ENCODE results near the gene KCNK16.

Gene KCNK16

GRCh38 chr6:39341937-39342336, 19.4 kb upstream of the KCNK16 start:
- no peak for DNase-seq (ENCODE audit: low spot score)

DNA sequence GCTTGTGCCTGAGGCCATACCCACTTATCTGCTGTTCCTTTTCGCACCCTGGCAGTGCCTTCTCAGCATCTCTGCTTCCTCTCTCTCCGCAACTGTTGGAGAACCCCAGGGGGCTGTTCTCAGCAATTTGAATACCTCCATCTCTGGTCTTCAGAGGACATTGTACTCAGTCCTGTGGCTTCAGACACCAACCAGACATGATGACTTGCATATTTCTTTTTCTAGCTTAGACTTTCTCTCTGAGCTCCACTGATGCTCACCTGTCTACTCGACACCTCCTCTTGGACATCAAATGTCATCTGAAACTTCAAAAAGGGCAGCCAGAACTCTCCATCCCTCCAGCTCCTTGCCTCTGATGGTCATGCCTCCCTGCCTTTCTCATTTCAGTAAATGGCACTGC, 18.9 kb upstream of the KCNK16 start:
- DNase-seq (ENCODE audit: low spot score) = no peak

DNA sequence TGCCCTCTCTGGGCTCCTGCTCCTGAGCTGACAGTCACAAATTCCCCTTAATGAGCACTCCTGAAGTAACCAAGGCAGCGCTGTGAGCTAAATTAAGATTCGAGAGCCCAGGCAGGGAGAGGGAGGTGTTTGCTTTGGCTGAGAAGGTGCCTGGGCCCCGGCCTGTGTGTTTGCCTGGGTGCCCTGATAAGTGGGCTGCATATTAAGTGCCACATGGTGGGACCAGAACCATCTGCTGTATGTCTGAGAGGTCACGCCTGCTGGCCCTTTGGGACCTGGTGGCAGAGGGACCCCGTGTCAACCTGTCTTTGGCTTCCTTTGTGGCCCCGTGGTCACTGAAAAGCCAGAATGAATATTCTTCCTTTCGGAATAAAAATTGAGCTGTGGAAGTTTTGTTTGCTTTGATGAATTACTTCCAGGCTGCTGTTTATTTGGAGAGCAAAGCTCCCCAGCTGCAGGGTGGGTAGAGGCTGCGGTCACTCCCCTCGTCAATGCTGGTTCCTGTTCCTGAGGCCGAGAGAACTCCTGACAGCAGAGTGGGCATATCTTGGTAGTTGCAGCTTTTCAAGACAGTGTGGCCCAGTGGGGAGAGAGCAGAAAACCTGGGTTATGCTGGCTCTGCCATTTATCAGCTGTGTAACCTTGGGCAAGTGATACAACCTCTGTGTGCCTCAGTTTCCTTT, 17.5 kb upstream of the KCNK16 start:
- no peak for DNase-seq (ENCODE audit: low spot score)

- no peak for DNase-seq (ENCODE audit: low spot score)
Observed at GRCh38 chr6:39339096-39339867, 16.8 kb upstream of the KCNK16 start.

GRCh38 chr6:39338397-39338796, 15.9 kb upstream of the KCNK16 start:
- no peak for DNase-seq (ENCODE audit: low spot score)

- DNase-seq (ENCODE audit: low spot score) = no peak
Observed at GRCh38 chr6:39335780-39336545, 13.5 kb upstream of the KCNK16 start.

- no peak for DNase-seq (ENCODE audit: low spot score)
Observed at GRCh38 chr6:39333644-39334438, 11.3 kb upstream of the KCNK16 start.

DNA sequence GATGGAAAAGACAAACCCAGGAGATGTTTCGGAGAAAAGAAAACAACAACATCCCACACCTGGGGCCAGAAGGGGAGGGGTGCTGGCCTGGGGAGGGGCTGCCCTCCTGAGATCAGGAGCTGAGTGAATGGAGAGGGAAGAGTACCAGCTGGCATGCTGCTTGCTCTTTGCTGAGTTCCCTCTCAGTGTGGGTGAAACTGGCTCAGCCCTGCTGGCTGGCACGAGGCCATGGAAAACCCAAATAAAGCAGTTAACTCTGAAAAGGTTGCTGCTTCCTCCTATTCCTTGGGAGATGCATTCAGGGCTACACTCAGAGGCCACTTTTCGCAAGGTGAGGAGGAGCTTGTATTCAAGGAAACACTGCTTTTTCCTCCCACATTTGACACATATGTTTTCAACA, 8.0 kb upstream of the KCNK16 start:
- no peak for DNase-seq (ENCODE audit: low spot score)

DNA sequence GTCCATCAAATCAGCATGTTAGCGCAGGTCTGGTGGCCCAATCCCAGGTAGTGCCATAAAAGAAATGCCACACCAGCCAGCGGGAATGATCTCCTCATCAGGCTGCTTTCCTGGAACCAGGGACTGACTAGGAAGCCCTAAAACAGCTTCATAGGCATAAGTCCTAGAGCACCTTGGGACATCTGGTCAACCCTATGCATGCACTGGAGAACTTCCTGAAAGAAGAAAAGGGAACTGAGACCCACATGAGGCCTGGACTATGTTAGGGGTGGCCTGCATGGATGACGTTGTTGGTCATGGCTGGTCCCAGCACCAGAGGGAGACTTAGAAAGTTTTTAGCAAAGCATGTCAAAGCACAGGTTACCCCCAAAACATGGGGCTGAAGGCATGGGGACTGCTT, 7.6 kb upstream of the KCNK16 start:
- DNase-seq (ENCODE audit: low spot score) = peak; percentile 28

DNA sequence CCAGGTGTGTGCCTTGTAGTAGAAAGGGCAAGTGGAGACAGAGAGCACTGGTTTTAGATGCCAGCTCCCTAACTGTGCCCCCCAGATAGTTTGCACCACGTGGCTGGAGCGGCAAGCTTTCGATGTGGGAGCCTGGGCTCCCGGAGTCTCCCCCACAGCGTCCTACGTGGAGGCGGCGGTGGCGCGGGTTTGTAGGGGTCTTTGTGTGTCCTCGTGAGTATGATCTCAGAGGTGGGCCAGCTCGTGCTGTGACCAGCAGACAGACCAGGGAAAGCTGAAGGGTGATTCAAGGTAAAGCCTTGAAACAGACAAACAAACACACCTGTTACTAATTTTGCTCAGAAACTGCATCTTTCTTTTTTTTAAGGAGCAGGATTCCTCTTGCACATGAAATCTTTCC, 5.6 kb upstream of the KCNK16 start:
- DNase-seq (ENCODE audit: low spot score) = no peak

- DNase-seq (ENCODE audit: low spot score) = no peak
Observed at GRCh38 chr6:39327507-39327906, 5.0 kb upstream of the KCNK16 start.

DNA sequence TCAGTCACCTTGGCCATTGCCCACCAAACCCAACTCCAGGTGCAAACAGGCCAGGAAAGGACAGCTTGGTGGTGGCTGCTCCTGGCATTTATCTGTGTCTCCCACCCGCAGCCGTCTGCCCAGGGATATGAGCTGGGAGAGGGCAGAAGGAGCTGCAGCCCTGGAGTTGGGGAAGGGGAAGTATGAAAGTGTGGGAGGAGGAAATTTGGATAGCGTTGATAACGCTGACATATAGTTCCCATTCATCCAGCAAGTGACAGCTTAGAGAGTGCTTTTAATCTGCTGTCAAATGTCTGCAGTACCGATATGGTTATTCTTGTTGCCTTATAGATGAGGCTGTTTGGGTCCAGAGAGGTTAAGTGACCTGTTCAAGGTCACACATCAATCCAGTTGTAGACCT, 741 bp downstream of the KCNK16 start:
- DNase-seq (ENCODE audit: low spot score) = no peak

DNA sequence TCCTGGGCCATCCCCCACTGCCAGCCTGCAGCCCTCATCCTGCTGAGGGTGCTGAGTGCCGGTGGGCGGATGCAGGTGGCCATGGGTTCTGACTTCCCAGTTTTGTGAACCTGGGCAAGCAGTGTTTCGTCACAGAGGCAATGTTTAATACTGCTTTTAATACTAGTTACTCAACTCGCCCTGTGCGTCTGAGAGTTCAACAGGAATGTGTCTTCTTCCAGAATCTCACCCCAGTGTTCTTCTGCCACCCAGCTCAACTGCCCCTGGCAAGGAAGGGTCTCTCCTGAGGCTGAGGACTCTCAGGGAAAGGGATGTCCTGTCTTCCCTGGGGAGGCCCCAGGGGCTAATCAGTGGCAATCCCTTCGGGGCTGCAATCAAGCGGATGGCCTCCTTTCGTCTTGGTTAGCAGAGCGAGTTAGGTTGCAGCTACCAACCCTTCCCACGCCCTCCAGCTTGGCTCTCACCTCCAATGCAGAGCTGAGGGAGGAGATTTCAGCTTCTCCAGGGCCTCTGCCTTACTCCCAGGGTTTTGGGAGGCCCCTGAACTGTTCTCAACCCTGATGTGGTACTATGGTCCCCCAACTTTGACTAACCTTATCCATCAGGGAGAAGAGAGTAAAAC, 2.0 kb downstream of the KCNK16 start:
- DNase-seq (ENCODE audit: low spot score) = no peak

DNA sequence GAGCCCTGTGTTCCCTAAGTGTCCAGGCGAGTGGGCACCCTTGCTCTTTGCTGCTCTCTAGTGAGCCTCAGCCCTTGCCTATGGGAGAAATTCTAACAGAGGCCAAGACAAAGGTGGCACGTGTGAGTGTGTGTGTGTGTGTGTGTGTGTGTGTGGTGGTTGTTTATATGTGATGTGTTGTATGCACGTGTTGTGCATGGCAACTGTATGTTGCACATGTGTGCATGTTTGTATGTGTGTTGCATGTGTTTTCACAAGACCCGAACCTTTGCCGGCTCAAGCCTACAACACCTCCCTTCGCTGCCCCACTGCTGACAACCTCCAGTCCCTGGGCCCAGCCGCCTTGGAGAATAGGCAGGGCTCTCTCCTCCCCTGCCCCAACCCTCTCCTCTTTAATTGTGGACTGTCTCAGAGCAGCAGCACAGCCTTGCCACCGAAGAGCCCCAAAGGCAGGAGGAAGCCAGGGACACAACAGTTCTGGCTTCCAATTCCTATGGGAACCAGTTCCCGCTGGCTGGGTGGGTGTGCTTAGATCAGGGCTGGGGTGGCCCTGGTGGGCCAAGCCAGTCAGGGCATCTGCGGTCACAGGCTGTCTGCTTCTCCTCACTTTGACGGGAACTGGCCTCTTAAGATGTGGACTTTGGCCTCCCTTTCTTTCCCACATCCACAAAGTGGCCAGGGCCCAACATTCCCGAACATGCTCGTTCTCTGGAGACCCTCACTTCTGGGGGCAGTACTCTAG, 2.7 kb downstream of the KCNK16 start:
- DNase-seq (ENCODE audit: low spot score) = no peak

DNA sequence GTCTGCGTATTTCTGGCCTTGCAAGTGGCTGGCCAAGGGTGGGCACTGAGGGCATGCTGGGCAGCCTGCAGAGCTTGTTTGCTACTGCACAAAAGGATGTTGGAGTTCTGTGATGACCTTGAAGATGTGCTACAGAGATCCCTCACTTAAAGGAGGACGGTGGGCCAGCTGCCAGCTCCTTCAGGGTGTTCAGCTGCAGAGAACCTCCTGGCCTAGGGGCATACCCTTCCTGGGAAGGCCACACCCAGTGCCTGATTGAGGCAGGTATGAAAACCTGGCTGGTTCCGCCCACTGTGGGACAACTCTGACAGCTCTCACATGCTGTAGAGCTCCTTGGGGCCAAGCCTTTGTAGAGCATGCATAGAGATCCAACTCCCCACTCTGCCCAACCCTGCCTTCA, 5.2 kb downstream of the KCNK16 start:
- no peak for DNase-seq (ENCODE audit: low spot score)

- no peak for DNase-seq (ENCODE audit: low spot score)
Observed at GRCh38 chr6:39314273-39314795, 8.2 kb downstream of the KCNK16 start, which contains the start of gene KCNK17. Gene KCNK17, minus strand, starts transcription at chr6:39314419. Its CDS starts 99 bp downstream, at chr6:39314320.

DNA sequence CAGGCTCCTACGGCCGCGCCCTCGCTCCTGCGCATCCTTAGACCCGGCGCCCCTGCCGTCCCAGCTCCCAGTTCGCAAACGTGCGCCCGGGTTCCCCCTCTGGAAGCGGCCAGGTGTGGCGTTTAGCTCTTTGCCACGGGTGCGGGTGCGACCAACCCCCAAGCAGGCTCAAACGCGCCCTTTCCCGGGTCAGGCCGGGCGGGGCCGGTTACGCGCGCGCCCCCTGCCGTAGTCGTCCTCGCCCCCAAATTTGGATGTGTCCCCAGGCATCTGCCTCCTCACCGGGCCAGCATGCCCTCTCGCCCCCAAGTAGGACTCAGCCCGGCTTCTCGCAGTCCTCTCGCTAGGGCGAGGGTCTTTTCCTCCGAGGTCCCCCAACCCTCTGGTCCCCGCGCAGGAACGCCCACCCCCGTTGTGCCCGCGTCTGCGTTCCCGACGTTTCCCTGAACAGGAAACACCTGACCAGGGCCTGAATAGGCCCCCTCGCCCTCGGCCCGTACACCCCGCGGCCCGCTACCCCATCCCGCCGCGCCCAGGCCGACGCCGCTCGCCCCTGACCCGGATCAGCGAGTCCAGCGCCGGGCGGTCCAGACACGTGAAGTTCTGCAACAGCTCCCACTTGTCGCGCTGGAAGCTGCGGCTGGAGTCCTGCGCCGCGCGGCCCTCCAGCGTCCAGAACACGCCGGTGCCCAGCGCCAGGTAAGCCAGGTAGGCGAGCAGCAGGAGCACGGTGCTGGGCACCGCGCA, 8.8 kb downstream of the KCNK16 start:
- DNase-seq (ENCODE audit: low spot score) = no peak

DNA sequence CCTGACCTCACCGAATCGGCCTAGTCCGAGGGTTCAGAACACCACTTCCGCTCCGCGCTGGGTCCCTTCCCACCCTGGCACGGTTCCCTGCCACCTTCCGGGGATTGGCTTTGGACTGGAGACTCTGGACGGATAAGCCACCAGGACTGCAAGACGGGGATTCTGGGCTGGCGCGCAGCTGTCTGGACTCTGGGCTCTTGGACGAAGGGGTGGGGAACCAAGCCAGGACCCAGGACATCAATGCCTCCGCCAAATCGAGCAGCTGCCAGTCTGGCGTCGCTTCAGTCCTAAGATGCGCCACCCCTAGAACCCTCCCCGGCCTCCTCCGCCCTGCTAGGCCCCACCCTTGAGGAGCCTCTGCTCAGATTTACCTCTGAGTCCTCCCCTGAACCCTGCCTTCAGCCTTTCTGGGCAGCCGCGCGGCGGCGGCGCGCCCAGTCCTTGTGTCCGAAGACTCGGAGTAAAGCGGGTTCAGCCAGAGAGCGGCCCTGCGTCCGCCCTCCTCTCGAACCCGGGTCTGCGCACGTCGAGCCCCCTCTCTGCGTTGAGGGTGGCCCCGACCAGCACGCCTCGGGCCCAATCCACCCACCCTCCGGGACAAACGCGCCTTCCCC, 9.5 kb downstream of the KCNK16 start:
- no peak for DNase-seq (ENCODE audit: low spot score)

DNA sequence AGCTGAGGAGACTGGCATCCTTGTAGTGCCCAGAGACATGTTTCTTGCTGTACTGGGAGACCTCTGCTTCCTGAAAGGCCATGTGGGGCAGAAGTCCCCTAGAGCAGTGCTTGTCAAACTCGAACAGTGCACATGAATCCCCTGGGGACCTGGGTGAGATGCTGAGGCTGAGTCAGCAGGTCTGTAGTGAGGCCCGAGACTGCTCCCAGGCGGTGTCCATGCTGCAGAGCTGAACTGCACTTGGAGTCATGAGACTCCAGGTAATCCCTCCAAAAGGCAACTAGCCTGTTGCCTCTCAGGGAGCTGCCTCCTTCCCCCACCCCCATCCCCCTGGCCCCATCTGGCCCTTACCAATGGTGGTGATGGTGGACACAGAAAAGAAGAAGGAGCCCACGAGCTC, 12.0 kb downstream of the KCNK16 start:
- DNase-seq (ENCODE audit: low spot score) = no peak

Measured in germinal center (tissue), 1 donor.